ENCODE data around the gene PRSS33.

The PRSS33 gene

DNA sequence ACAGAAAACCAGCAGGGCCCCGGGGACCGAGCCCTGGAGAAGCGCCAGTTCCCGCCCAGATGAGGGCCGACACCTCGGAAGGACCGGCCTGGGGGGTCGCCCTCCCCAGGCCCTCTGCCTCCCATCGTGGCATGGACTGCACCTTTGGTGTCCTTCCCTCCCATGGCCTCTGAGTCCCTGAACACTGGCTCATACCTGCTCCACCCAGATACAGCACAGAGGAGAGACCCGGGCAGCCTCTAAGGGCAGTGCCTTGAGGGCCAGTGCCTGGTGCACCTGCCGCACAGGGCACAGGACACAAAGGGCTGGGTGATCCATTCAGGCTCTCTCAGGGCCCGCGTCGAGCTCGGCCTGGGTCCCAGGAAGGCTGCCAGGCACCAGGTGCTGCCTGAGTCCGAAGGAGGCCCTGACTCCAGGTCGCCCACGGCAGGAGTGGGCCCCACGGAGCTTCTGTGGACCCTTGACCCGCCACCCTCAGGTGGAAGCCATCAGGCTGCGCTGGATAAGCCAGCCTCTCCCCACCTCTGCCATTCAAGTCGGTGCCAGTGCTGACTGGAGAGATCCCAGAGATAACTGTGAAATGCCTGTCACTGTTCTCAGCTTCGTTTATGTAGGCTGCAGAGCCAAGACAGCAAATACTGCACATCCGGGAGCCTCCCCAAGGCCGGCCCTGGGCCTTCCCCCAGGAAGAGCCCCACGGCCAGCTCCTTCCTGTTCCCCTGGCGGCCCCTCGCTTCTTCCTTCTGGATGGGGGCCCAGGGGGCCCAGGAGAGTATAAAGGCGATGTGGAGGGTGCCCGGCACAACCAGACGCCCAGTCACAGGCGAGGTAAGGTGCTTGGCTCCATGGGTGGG lies 42.4 kb upstream of the PRSS33 start, which contains the start of gene ZG16B:
Gene ZG16B, plus strand, starts transcription at position 803 of the 854 bp plus-strand sequence. CDS start 139 bp downstream, outside the sequence.
- TF ChIP-seq, protein P1, sequence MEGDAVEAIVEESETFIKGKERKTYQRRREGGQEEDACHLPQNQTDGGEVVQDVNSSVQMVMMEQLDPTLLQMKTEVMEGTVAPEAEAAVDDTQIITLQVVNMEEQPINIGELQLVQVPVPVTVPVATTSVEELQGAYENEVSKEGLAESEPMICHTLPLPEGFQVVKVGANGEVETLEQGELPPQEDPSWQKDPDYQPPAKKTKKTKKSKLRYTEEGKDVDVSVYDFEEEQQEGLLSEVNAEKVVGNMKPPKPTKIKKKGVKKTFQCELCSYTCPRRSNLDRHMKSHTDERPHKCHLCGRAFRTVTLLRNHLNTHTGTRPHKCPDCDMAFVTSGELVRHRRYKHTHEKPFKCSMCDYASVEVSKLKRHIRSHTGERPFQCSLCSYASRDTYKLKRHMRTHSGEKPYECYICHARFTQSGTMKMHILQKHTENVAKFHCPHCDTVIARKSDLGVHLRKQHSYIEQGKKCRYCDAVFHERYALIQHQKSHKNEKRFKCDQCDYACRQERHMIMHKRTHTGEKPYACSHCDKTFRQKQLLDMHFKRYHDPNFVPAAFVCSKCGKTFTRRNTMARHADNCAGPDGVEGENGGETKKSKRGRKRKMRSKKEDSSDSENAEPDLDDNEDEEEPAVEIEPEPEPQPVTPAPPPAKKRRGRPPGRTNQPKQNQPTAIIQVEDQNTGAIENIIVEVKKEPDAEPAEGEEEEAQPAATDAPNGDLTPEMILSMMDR (IDR thresholded peaks at IDR 0.05; ENCODE audit: insufficient read depth, low read length, poor library complexity, severe bottlenecking): no peak
- no peak for TF ChIP-seq EZH2phosphoT487 (conservative IDR thresholded peaks at IDR 0.05; ENCODE audit: low read length)
- no peak within 1 kb of the TSS for H3K9ac ChIP-seq (ENCODE audit: low read length)
- H3K79me2 ChIP-seq (ENCODE audit: insufficient read depth, low read length): no peaks in the 10 kb centered on the region
- no peaks in the 10 kb centered on the region for H3F3A ChIP-seq (ENCODE audit: insufficient read depth)
- H3K36me3 ChIP-seq (ENCODE audit: low read length): no peaks in the 10 kb centered on the region
- no peak within 1 kb of the TSS for H3K27ac ChIP-seq (ENCODE audit: low read depth, low read length)
- H3K4me3 ChIP-seq (ENCODE audit: insufficient read depth, low read length, poor library complexity, severe bottlenecking): no peak within 1 kb of the TSS
- H3K9me3 ChIP-seq (ENCODE audit: insufficient read depth, low read length): no peaks in the 10 kb centered on the region
- H3K4me2 ChIP-seq (ENCODE audit: low read depth, low read length, poor library complexity, severe bottlenecking): no peak within 1 kb of the TSS
- no peak within 1 kb of the TSS for H2AFZ ChIP-seq (ENCODE audit: low read depth, low read length, severe bottlenecking)
- H4K20me1 ChIP-seq (ENCODE audit: low read depth, low read length): no peaks in the 10 kb centered on the region
- H3K27me3 ChIP-seq (ENCODE audit: low read length): no peaks in the 10 kb centered on the region
- H3K9me2 ChIP-seq (replicated peaks; ENCODE audit: insufficient read depth, low read length): no peaks in the 10 kb centered on the region

DNA sequence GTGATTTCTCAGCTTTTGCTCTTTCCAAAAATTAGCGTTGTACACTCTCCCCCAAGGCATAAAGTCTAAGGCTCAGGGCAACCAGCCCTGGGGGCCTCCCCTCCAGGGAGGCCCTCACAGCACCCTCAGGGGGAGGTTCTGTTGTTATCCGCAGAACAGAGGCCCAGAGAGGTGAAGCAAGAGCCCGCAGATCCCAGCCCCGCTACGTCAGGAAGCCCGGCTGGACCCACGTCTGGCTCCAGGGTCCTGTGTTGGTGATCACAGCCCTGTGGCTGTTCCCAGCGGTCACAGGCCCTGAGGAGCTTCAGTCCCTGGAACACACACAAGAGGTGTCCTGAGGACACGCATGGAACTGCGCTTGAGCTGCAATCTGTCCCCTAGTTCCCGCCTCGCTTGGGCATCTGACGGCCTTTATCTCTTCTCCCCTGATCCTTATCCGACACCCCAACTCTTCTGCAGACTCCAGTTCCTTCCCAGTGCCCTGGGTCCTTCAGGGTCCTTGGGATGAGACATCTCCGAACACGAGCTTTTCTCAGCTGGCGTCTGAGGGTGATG lies 41.6 kb upstream of the PRSS33 start:
- H4K20me1 ChIP-seq (ENCODE audit: low read depth, low read length): no peaks in the 10 kb centered on the region
- no peaks in the 10 kb centered on the region for H3K9me3 ChIP-seq (ENCODE audit: insufficient read depth, low read length)
- H3K9me2 ChIP-seq (replicated peaks; ENCODE audit: insufficient read depth, low read length): no peaks in the 10 kb centered on the region
- no peaks in the 10 kb centered on the region for H3K27me3 ChIP-seq (ENCODE audit: low read length)
- no peak overlapping the region for H3K27ac ChIP-seq (ENCODE audit: low read depth, low read length)
- H3F3A ChIP-seq (ENCODE audit: insufficient read depth): no peaks in the 10 kb centered on the region
- H3K36me3 ChIP-seq (ENCODE audit: low read length): no peaks in the 10 kb centered on the region
- no peak for TF ChIP-seq EZH2phosphoT487 (conservative IDR thresholded peaks at IDR 0.05; ENCODE audit: low read length)
- TF ChIP-seq, protein P1 (IDR thresholded peaks at IDR 0.05; ENCODE audit: insufficient read depth, low read length, poor library complexity, severe bottlenecking): no peak
- H3K4me3 ChIP-seq (ENCODE audit: insufficient read depth, low read length, poor library complexity, severe bottlenecking): no peak overlapping the region
- no peak overlapping the region for H3K9ac ChIP-seq (ENCODE audit: low read length)
- H3K79me2 ChIP-seq (ENCODE audit: insufficient read depth, low read length): no peaks in the 10 kb centered on the region
- no peak overlapping the region for H2AFZ ChIP-seq (ENCODE audit: low read depth, low read length, severe bottlenecking)
- no peak overlapping the region for H3K4me2 ChIP-seq (ENCODE audit: low read depth, low read length, poor library complexity, severe bottlenecking)

DNA sequence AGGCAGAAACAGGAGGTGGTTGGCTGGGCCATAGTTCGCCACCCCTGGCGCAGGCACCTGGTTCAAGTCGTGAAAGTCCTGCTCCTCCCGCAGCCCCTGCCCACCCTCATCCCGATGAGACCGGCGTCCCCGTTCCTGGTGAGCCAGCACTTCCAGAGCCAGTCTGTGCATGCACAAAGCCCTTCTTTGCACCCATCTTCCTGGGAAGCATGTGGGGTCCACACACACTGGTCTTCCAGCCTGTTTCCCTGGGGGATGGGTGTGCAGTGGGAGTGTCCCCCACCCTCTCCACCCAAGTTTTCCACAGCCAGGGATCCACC lies 41.1 kb upstream of the PRSS33 start:
- Histone ChIP-seq H4K20me1 (ENCODE audit: low read depth, low read length) (no peaks in the 10 kb centered on the region), H3F3A (ENCODE audit: insufficient read depth) (no peaks in the 10 kb centered on the region), H3K27ac (ENCODE audit: low read depth, low read length) (no peak overlapping the region), H3K9ac (ENCODE audit: low read length) (no peak overlapping the region), H2AFZ (ENCODE audit: low read depth, low read length, severe bottlenecking) (no peak overlapping the region), H3K79me2 (ENCODE audit: insufficient read depth, low read length) (no peaks in the 10 kb centered on the region), H3K9me3 (ENCODE audit: insufficient read depth, low read length) (no peaks in the 10 kb centered on the region), H3K4me2 (ENCODE audit: low read depth, low read length, poor library complexity, severe bottlenecking) (no peak overlapping the region), H3K4me3 (ENCODE audit: insufficient read depth, low read length, poor library complexity, severe bottlenecking) (no peak overlapping the region), H3K36me3 (ENCODE audit: low read length) (no peaks in the 10 kb centered on the region), H3K27me3 (ENCODE audit: low read length) (no peaks in the 10 kb centered on the region), H3K9me2 (replicated peaks; ENCODE audit: insufficient read depth, low read length) (no peaks in the 10 kb centered on the region)
- TF ChIP-seq EZH2phosphoT487 (conservative IDR thresholded peaks at IDR 0.05; ENCODE audit: low read length): no peak
- TF ChIP-seq, protein P1 (IDR thresholded peaks at IDR 0.05; ENCODE audit: insufficient read depth, low read length, poor library complexity, severe bottlenecking): no peak

Data from SU-DHL-6 (cell line).